GM18870 (cell line): ENCODE results near the gene RPS8.
"Not testable (repeated sequence)": the region's sequence is repeated elsewhere in the genome, so short reads cannot be mapped to it uniquely, and the experiment has no call there.

ENCODE experiments used
- ATAC-seq: cut with Tn5 transposase; IDR thresholded peaks from one replicate; pipeline ENCODE4 v1.9.1; 2021; ENCODE audit warnings: moderate library complexity; ENCODE audit not compliant: unreplicated experiment

RPS8 gene

GRCh38 chr1:44819196-44819607 is 43.9 kb downstream of the RPS8 start:
- ATAC-seq, result no peak

- ATAC-seq, result peak; percentile 76
These were observed 44.4 kb downstream of the RPS8 start for GRCh38 chr1:44819608-44820327.

- ATAC-seq, result no peak
These were observed 45.2 kb downstream of the RPS8 start for GRCh38 chr1:44820328-44821239.

GRCh38 chr1:44821240-44821715 is 45.9 kb downstream of the RPS8 start:
- no peak for ATAC-seq

- ATAC-seq, result no peak
These were observed 46.9 kb downstream of the RPS8 start for GRCh38 chr1:44822131-44822701.

- ATAC-seq, result no peak
These were observed 47.7 kb downstream of the RPS8 start for GRCh38 chr1:44822981-44823451.

GRCh38 chr1:44824392-44824791 is 49.1 kb downstream of the RPS8 start:
- not testable (repeated sequence) for ATAC-seq

GRCh38 chr1:44826375-44827196 is 51.2 kb downstream of the RPS8 start:
- no peak for ATAC-seq

- ATAC-seq, result no peak
These were observed 52.1 kb downstream of the RPS8 start for GRCh38 chr1:44827197-44828002.

- no peak for ATAC-seq
These were observed 52.8 kb downstream of the RPS8 start for GRCh38 chr1:44828003-44828651.
